ENCODE measurements around the gene LPAR1. TPM values are rescaled to one million over a fixed set of nuclear protein-coding genes. Genes with fewer than 3 reads are reported as not detected.

The LPAR1 gene
- total and polyA plus RNA-seq, 2 donors (not counting 1 experiment from before 2014, with no cell fraction given): 222 to 240 TPM

GRCh38 chr9:111013250-111013649 lies 25.0 kb downstream of the LPAR1 start:
- H3K9ac ChIP-seq (ENCODE audit: insufficient read depth, low read length): no peak overlapping the region
- no peak overlapping the region for H3K4me3 ChIP-seq (replicated peaks in 1 of 4; ENCODE audit: control extremely low read depth in 1 of 4, insufficient read depth in 1 of 4, low read depth in 3 of 4, low read length in 4 of 4)
- peaks cover 97% of the 10 kb centered on the region for H3K79me2 ChIP-seq (ENCODE audit: control insufficient read depth, insufficient read depth, low read length)
- no peak for DNase-seq (ENCODE audit: low read depth in 2 of 2)
- peaks cover 14% of the 10 kb centered on the region for H4K20me1 ChIP-seq (ENCODE audit: control insufficient read depth, extremely low read depth, insufficient read depth, low read length)
- TF ChIP-seq EZH2 (IDR thresholded peaks at IDR 0.05; ENCODE audit: low read length, missing control alignments) (no peak), CTCF (conservative IDR thresholded peaks at IDR 0.05 in 1 of 2, IDR thresholded peaks at IDR 0.05 in 1 of 2; ENCODE audit: low read depth in 1 of 2, low read length in 2 of 2) (no peak)
- no peaks in the 10 kb centered on the region for H3K9me3 ChIP-seq (ENCODE audit: control insufficient read depth, insufficient read depth, low read depth, low read length)
- H3K27ac ChIP-seq (ENCODE audit: insufficient read depth, low read length): no peak overlapping the region
- no peaks in the 10 kb centered on the region for H3K27me3 ChIP-seq (ENCODE audit: control insufficient read depth, insufficient read depth, low read length)
- H3K4me1 ChIP-seq (ENCODE audit: control insufficient read depth, extremely low read depth, insufficient read depth, low read length): peaks cover 13% of the 10 kb centered on the region
- peaks cover 5% of the 10 kb centered on the region for H3K36me3 ChIP-seq (ENCODE audit: control insufficient read depth, insufficient read depth, low read length)
- H2AFZ ChIP-seq (ENCODE audit: low read length): no peak overlapping the region
- H3K4me2 ChIP-seq (ENCODE audit: extremely low read depth, insufficient read depth, low read length): no peak overlapping the region

- H3K4me1 ChIP-seq (ENCODE audit: control insufficient read depth, extremely low read depth, insufficient read depth, low read length): peaks cover 10% of the 10 kb centered on the region
- no peak overlapping the region for H3K27ac ChIP-seq (ENCODE audit: insufficient read depth, low read length)
- H3K9me3 ChIP-seq (ENCODE audit: control insufficient read depth, insufficient read depth, low read depth, low read length): no peaks in the 10 kb centered on the region
- H3K79me2 ChIP-seq (ENCODE audit: control insufficient read depth, insufficient read depth, low read length): peaks cover 97% of the 10 kb centered on the region
- no peaks in the 10 kb centered on the region for H3K27me3 ChIP-seq (ENCODE audit: control insufficient read depth, insufficient read depth, low read length)
- DNase-seq (ENCODE audit: low read depth in 2 of 2): peak in 1 of 2 donors; percentile 55
- no peak overlapping the region for H3K9ac ChIP-seq (ENCODE audit: insufficient read depth, low read length)
- no peak overlapping the region for H3K4me3 ChIP-seq (replicated peaks in 1 of 4; ENCODE audit: control extremely low read depth in 1 of 4, insufficient read depth in 1 of 4, low read depth in 3 of 4, low read length in 4 of 4)
- H3K36me3 ChIP-seq (ENCODE audit: control insufficient read depth, insufficient read depth, low read length): peaks cover 11% of the 10 kb centered on the region
- no peak for TF ChIP-seq EZH2 (IDR thresholded peaks at IDR 0.05; ENCODE audit: low read length, missing control alignments)
- TF ChIP-seq CTCF (conservative IDR thresholded peaks at IDR 0.05 in 1 of 2, IDR thresholded peaks at IDR 0.05 in 1 of 2; ENCODE audit: low read depth in 1 of 2, low read length in 2 of 2): no peak
- no peak overlapping the region for H2AFZ ChIP-seq (ENCODE audit: low read length)
- H4K20me1 ChIP-seq (ENCODE audit: control insufficient read depth, extremely low read depth, insufficient read depth, low read length): peaks cover 2% of the 10 kb centered on the region
- H3K4me2 ChIP-seq (ENCODE audit: extremely low read depth, insufficient read depth, low read length): no peak overlapping the region
Measured at GRCh38 chr9:111008158-111009075, 29.9 kb downstream of the LPAR1 start.

GRCh38 chr9:111005746-111006470 lies 32.4 kb downstream of the LPAR1 start:
- no peak overlapping the region for H3K4me3 ChIP-seq (replicated peaks in 1 of 4; ENCODE audit: control extremely low read depth in 1 of 4, insufficient read depth in 1 of 4, low read depth in 3 of 4, low read length in 4 of 4)
- peaks cover 3% of the 10 kb centered on the region for H4K20me1 ChIP-seq (ENCODE audit: control insufficient read depth, extremely low read depth, insufficient read depth, low read length)
- TF ChIP-seq EZH2 (IDR thresholded peaks at IDR 0.05; ENCODE audit: low read length, missing control alignments) (no peak), CTCF (conservative IDR thresholded peaks at IDR 0.05 in 1 of 2, IDR thresholded peaks at IDR 0.05 in 1 of 2; ENCODE audit: low read depth in 1 of 2, low read length in 2 of 2) (no peak)
- H3K9ac ChIP-seq (ENCODE audit: insufficient read depth, low read length): no peak overlapping the region
- no peak overlapping the region for H3K27ac ChIP-seq (ENCODE audit: insufficient read depth, low read length)
- H2AFZ ChIP-seq (ENCODE audit: low read length): no peak overlapping the region
- peak in 1 of 2 donors; percentile 68 for DNase-seq (ENCODE audit: low read depth in 2 of 2)
- peaks cover 9% of the 10 kb centered on the region for H3K36me3 ChIP-seq (ENCODE audit: control insufficient read depth, insufficient read depth, low read length)
- H3K9me3 ChIP-seq (ENCODE audit: control insufficient read depth, insufficient read depth, low read depth, low read length): no peaks in the 10 kb centered on the region
- H3K27me3 ChIP-seq (ENCODE audit: control insufficient read depth, insufficient read depth, low read length): no peaks in the 10 kb centered on the region
- H3K4me1 ChIP-seq (ENCODE audit: control insufficient read depth, extremely low read depth, insufficient read depth, low read length): peaks cover 8% of the 10 kb centered on the region
- H3K79me2 ChIP-seq (ENCODE audit: control insufficient read depth, insufficient read depth, low read length): peaks cover 97% of the 10 kb centered on the region
- H3K4me2 ChIP-seq (ENCODE audit: extremely low read depth, insufficient read depth, low read length): no peak overlapping the region

Measured in fibroblast of lung (primary cell).